GM10266 (cell line): ENCODE results near the gene NFS1.

Experiments used
- DNase-seq: peaks from one replicate; pipeline ENCODE4 v3.0.0; 2012; ENCODE audit errors: extremely low spot score
- CTCF ChIP-seq: IDR thresholded peaks from 2 replicates; pipeline ENCODE4 v1.5.1; 2012; ENCODE audit warnings: mild to moderate bottlenecking, low read depth; ENCODE audit not compliant: control insufficient read depth, insufficient read depth; ENCODE audit errors: missing control alignments

NFS1 gene

DNA sequence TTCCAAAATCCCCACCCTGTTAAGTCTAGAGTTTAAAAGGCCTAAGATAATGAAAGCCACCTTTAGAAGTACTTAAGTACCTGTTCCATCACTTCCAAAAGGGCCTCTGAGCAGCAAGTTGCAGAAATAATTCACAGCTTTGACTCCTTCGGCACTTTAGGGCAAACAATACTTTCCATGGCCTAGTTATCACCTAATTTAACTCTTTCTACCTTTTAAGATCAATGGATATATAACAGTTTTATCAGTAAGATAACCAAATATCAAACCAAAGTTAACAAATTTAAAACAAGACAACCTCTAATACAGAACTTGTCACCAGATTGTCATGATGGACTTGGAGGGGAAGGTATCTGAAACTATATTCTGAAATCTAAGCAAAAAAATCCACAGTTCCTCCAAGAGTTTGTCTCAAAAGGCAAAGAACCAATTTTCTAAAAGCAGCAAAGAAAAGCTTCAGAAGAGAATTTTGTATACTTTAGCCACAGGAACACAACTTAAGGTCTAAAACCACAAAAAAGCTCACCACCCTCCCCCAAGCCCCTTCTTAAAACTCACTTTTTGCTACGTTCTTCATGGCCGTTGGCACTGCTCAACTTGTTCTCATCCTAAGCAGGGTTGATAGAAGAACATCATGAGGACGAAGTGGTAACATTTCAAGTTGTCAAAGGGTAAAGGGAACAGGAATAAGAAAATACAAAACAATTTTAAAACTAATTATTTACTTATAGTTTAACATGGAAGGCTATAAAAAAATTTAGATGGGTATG lies 39.4 kb upstream of the NFS1 start:
- no peak for DNase-seq
- no peak for TF ChIP-seq CTCF

- TF ChIP-seq CTCF, result no peak
- DNase-seq, result no peak
These were observed 38.7 kb upstream of the NFS1 start for GRCh38 chr20:35737865-35738333.

GRCh38 chr20:35735826-35736470 lies 36.8 kb upstream of the NFS1 start:
- no peak for TF ChIP-seq CTCF

DNA sequence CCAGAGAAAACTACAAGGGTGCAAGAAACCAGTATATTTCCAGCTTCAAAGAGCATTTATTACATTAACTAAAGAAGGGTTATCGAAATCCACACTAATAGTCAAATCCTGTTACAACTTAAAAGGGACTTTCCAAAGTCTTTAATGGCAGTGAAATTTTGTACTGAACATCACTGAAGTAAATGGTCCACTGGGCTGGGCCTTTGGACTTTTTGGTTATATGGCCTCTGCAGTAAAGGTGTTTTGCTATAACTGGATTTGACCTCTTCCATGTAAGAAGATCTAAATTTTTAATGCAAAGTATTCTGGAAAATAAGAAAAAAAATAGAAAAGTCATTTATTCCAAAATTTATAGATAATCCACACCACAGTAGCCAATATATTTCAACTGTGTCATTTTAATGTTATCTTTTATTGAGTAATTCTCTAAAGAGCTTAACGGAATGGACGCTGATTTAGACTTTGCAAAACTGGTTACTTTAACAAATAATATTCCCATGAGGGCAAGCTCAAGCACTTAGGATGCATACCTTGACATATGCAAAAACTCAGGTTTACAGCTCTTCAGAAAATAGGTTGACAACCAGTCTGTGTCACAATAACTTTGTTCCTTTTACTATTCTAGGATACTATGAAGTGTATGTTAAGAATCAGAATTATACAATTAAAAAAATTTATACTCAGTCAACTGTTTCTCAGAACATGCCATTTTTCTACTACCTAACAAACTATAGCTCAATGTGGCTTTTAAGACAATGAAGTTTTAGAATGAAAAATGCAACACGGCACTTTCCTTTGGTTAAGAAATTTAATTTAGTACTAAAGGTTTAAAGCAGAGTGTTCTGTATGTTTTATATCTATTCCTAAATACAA lies 35.9 kb upstream of the NFS1 start:
- no peak for DNase-seq
- TF ChIP-seq CTCF, result no peak

More at GRCh38 chr20:35735826-35736470, 36.8 kb upstream of the NFS1 start:
- no peak for DNase-seq

DNA sequence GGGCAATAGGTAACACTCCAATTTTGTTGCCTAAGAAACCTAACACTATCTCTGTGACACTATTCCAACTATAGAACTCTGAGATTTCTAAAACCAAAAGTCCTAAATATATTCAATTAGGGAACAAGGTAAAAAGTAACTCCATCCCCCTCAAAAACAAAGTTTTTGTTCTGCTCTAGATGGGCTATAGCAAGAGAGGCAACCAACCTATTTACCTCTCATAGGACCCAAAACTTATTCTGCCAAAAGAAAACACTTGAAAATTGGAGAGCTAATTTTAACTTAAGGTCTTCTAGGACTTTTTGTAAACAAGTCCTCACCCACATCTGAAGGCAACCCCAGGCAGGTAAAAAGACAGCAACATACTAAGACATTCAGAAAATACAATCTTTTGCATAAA lies 35.2 kb upstream of the NFS1 start:
- DNase-seq, result no peak
- TF ChIP-seq CTCF, result no peak

GRCh38 chr20:35732644-35732982 lies 33.5 kb upstream of the NFS1 start:
- DNase-seq, result no peak
- TF ChIP-seq CTCF, result no peak
